ENCODE data around the gene OR2T6.

Gene OR2T6

GRCh38 chr1:248375446-248375845, at the start of gene OR2T6:
Gene OR2T6, plus strand, starts transcription at chr1:248375746. Its CDS starts 11,863 bp downstream, at chr1:248387609.
- Histone ChIP-seq H3K4me3 (no peak within 1 kb of the TSS), H4K20me1 (no peaks in the 10 kb centered on the region), H3K4me2 (no peak within 1 kb of the TSS), H3K27ac (no peak within 1 kb of the TSS), H3K9ac (no peak within 1 kb of the TSS), H3K9me3 (no peaks in the 10 kb centered on the region), H3K36me3 (no peaks in the 10 kb centered on the region), H3K27me3 (no peaks in the 10 kb centered on the region), H3K4me1 (peaks cover 15% of the 10 kb centered on the region)
- no peak for TF ChIP-seq Cebpa-rat (IDR thresholded peaks at IDR 0.05)

GRCh38 chr1:248343451-248343850, 32.1 kb upstream of the OR2T6 start:
- Histone ChIP-seq H3K27ac (no peak overlapping the region), H3K36me3 (no peaks in the 10 kb centered on the region), H3K4me1 (no peaks in the 10 kb centered on the region), H3K27me3 (no peaks in the 10 kb centered on the region), H3K4me3 (no peak overlapping the region), H3K4me2 (no peak overlapping the region), H3K9me3 (no peaks in the 10 kb centered on the region), H3K9ac (no peak overlapping the region), H4K20me1 (no peaks in the 10 kb centered on the region)
- no peak for TF ChIP-seq Cebpa-rat (IDR thresholded peaks at IDR 0.05)

- no peaks in the 10 kb centered on the region for H3K36me3 ChIP-seq
- H3K4me2 ChIP-seq, result no peak within 1 kb of the TSS
- H3K9me3 ChIP-seq, result no peaks in the 10 kb centered on the region
- no peak for TF ChIP-seq Cebpa-rat (IDR thresholded peaks at IDR 0.05)
- peaks cover 5% of the 10 kb centered on the region; the same call in 1 of the 2 replicates for H3K4me1 ChIP-seq
- no peak within 1 kb of the TSS for H3K9ac ChIP-seq
- no peak within 1 kb of the TSS for H3K27ac ChIP-seq
- no peaks in the 10 kb centered on the region for H3K27me3 ChIP-seq
- no peak within 1 kb of the TSS for H3K4me3 ChIP-seq
- no peaks in the 10 kb centered on the region for H4K20me1 ChIP-seq
Observed at GRCh38 chr1:248348475-248348874, 27.1 kb upstream of the OR2T6 start, which contains the start of gene OR14C36. Gene OR14C36, plus strand, starts transcription at chr1:248348775. Its CDS starts 0 bp downstream, at chr1:248348775.

- Histone ChIP-seq H3K9me3 (no peaks in the 10 kb centered on the region), H3K4me1 (peaks cover 54% of the 10 kb centered on the region), H3K36me3 (no peaks in the 10 kb centered on the region), H3K27me3 (no peaks in the 10 kb centered on the region), H4K20me1 (no peaks in the 10 kb centered on the region), H3K9ac (no peak overlapping the region), H3K27ac (no peak overlapping the region), H3K4me2 (no peak overlapping the region), H3K4me3 (no peak overlapping the region)
- TF ChIP-seq Cebpa-rat (IDR thresholded peaks at IDR 0.05), result no peak
Observed at GRCh38 chr1:248359415-248359814, 16.1 kb upstream of the OR2T6 start.

GRCh38 chr1:248361121-248361715, 14.3 kb upstream of the OR2T6 start, which contains the start of gene OR2T4:
Gene OR2T4, plus strand, starts transcription at chr1:248361665. Its CDS starts 0 bp downstream, at chr1:248361665.
- TF ChIP-seq Cebpa-rat (IDR thresholded peaks at IDR 0.05), result no peak

GRCh38 chr1:248366609-248367008, 8.9 kb upstream of the OR2T6 start:
- H3K9ac ChIP-seq, result no peak overlapping the region
- peaks cover 2% of the 10 kb centered on the region; the same call in 1 of the 2 replicates for H3K4me1 ChIP-seq
- H3K27me3 ChIP-seq, result no peaks in the 10 kb centered on the region
- H3K36me3 ChIP-seq, result no peaks in the 10 kb centered on the region
- H3K9me3 ChIP-seq, result no peaks in the 10 kb centered on the region; the same call in 1 of the 2 replicates
- no peak overlapping the region for H3K4me3 ChIP-seq
- H4K20me1 ChIP-seq, result no peaks in the 10 kb centered on the region
- TF ChIP-seq Cebpa-rat (IDR thresholded peaks at IDR 0.05), result no peak
- no peak overlapping the region for H3K4me2 ChIP-seq
- H3K27ac ChIP-seq, result no peak overlapping the region

More at GRCh38 chr1:248361121-248361715, 14.3 kb upstream of the OR2T6 start, which contains the start of gene OR2T4:
- no peak within 1 kb of the TSS for H3K9ac ChIP-seq
- H3K27ac ChIP-seq, result peak within 1 kb of the TSS; percentile 5; the same call in 1 of the 2 replicates
- peak within 1 kb of the TSS; percentile 35; the same call in 1 of the 2 replicates for H3K4me2 ChIP-seq
- H3K9me3 ChIP-seq, result no peaks in the 10 kb centered on the region; the same call in 1 of the 2 replicates
- H3K36me3 ChIP-seq, result no peaks in the 10 kb centered on the region
- no peaks in the 10 kb centered on the region for H4K20me1 ChIP-seq
- no peak within 1 kb of the TSS for H3K4me3 ChIP-seq
- H3K27me3 ChIP-seq, result no peaks in the 10 kb centered on the region
- peaks cover 52% of the 10 kb centered on the region for H3K4me1 ChIP-seq

- Histone ChIP-seq H3K4me1 (peaks cover 15% of the 10 kb centered on the region), H4K20me1 (no peaks in the 10 kb centered on the region), H3K27me3 (no peaks in the 10 kb centered on the region), H3K4me2 (peak overlapping the region; percentile 27), H3K9me3 (no peaks in the 10 kb centered on the region), H3K9ac (no peak overlapping the region), H3K36me3 (no peaks in the 10 kb centered on the region), H3K27ac (peak overlapping the region; percentile 16; the same call in 1 of the 2 replicates), H3K4me3 (no peak overlapping the region)
- no peak for TF ChIP-seq Cebpa-rat (IDR thresholded peaks at IDR 0.05)
Observed at GRCh38 chr1:248372394-248372793, 3.2 kb upstream of the OR2T6 start.

- no peaks in the 10 kb centered on the region for H3K36me3 ChIP-seq
- no peak for TF ChIP-seq Cebpa-rat (IDR thresholded peaks at IDR 0.05)
- H3K4me3 ChIP-seq, result no peak overlapping the region
- H3K27me3 ChIP-seq, result no peaks in the 10 kb centered on the region
- H3K9me3 ChIP-seq, result no peaks in the 10 kb centered on the region
- H3K27ac ChIP-seq, result no peak overlapping the region
- no peaks in the 10 kb centered on the region for H4K20me1 ChIP-seq
- H3K9ac ChIP-seq, result no peak overlapping the region
- peaks cover 15% of the 10 kb centered on the region for H3K4me1 ChIP-seq
- H3K4me2 ChIP-seq, result no peak overlapping the region
Observed at GRCh38 chr1:248373761-248374160, 1.8 kb upstream of the OR2T6 start.

GRCh38 chr1:248376916-248377315, 1.4 kb downstream of the OR2T6 start:
- Histone ChIP-seq H3K4me1 (peaks cover 15% of the 10 kb centered on the region), H3K4me3 (no peak overlapping the region), H3K27me3 (no peaks in the 10 kb centered on the region), H3K4me2 (0 out of 2 replicates have a peak overlapping the region, but pooled peaks have one; percentile 2), H3K36me3 (no peaks in the 10 kb centered on the region), H4K20me1 (no peaks in the 10 kb centered on the region), H3K9ac (no peak overlapping the region), H3K9me3 (no peaks in the 10 kb centered on the region), H3K27ac (no peak overlapping the region)
- TF ChIP-seq Cebpa-rat (IDR thresholded peaks at IDR 0.05), result no peak

- no peak for TF ChIP-seq Cebpa-rat (IDR thresholded peaks at IDR 0.05)
- no peak overlapping the region for H3K9ac ChIP-seq
- H3K27me3 ChIP-seq, result no peaks in the 10 kb centered on the region
- no peak overlapping the region for H3K4me3 ChIP-seq
- H3K36me3 ChIP-seq, result no peaks in the 10 kb centered on the region
- no peaks in the 10 kb centered on the region for H4K20me1 ChIP-seq
- peaks cover 8% of the 10 kb centered on the region for H3K4me1 ChIP-seq
- no peak overlapping the region for H3K4me2 ChIP-seq
- H3K9me3 ChIP-seq, result no peaks in the 10 kb centered on the region
- H3K27ac ChIP-seq, result no peak overlapping the region
Observed at GRCh38 chr1:248380854-248381253, 5.3 kb downstream of the OR2T6 start.
